Small intestine (tissue), 7 donors: ENCODE results near the gene SYNGAP1. TPM values are rescaled to one million over a fixed set of nuclear protein-coding genes. Genes with fewer than 3 reads are reported as not detected.

Experiments used
- DNase-seq, 2 donors: peaks; one replicate each; pipeline versions ENCODE4 v3.0.0 to v3.0.0-alpha.2; 2013
- FAIRE-seq: peaks from 2 replicates; lab custom pipeline; 2012; peaks lifted over from hg19 to GRCh38; lab: Jason Lieb, UNC
- H3K27ac ChIP-seq, 3 donors: one replicate each; pipeline ENCODE4 v1.5.1; 2013; ENCODE audit warnings: low read length in 2 of 3, mild to moderate bottlenecking in 2 of 3, control low read depth in 1 of 3, inconsistent platforms in 1 of 3, low read depth in 1 of 3, moderate library complexity in 1 of 3
- H3K27me3 ChIP-seq, 3 donors: one replicate each; pipeline ENCODE4 v1.6.1; 2013; ENCODE audit warnings: low read length in 3 of 3, inconsistent platforms in 1 of 3; ENCODE audit not compliant: control insufficient read depth in 3 of 3, insufficient read depth in 3 of 3
- H3K36me3 ChIP-seq, 3 donors: one replicate each; pipeline ENCODE4 v1.6.1; 2013; ENCODE audit warnings: low read length in 3 of 3, inconsistent platforms in 1 of 3, low read depth in 1 of 3, mild to moderate bottlenecking in 1 of 3, moderate library complexity in 1 of 3; ENCODE audit not compliant: control insufficient read depth in 3 of 3, insufficient read depth in 2 of 3
- H3K4me1 ChIP-seq, 3 donors: one replicate each; pipeline ENCODE4 v1.6.1; 2013; ENCODE audit warnings: low read length in 2 of 3, inconsistent platforms in 1 of 3, low read depth in 1 of 3, mild to moderate bottlenecking in 1 of 3, moderate library complexity in 1 of 3; ENCODE audit not compliant: control insufficient read depth in 3 of 3, insufficient read depth in 2 of 3
- H3K4me3 ChIP-seq, 3 donors: one replicate each; pipeline ENCODE4 v1.5.1; 2013; ENCODE audit warnings: low read length in 3 of 3, control low read depth in 1 of 3, inconsistent platforms in 1 of 3, low read depth in 1 of 3, mild to moderate bottlenecking in 1 of 3, moderate library complexity in 1 of 3
- H3K9me3 ChIP-seq, 2 donors: one replicate each; pipeline ENCODE4 v1.6.1; 2013; ENCODE audit warnings: low read depth in 1 of 2, low read length in 1 of 2; ENCODE audit not compliant: control insufficient read depth in 2 of 2, insufficient read depth in 1 of 2
- WGBS, 3 donors: extraction: QIAGEN DNeasy Blood & Tissue Kit; methylation state at CpG; one replicate each; pipeline ENCODE4 v1.1.7; 2013; 5-methylcytosine and 5-hydroxymethylcytosine counted together
- polyA plus RNA-seq, 4 donors: library from polyadenylated mRNA; stranded (reverse) in 3 of 4; unstranded in 1 of 4; fragments of 200-250 nt in 3 of 4; fragments of 120-200 nt in 1 of 4; gene quantifications; one replicate each; pipeline versions ENCODE4 v1.2.1 to v1.2.3, GENCODE V29; 2013
- donor health status: healthy with polysubstance abuse.
- donor health status: control.
- donor health status: control.
- donor health status: Bipolar disorder and iron deficiency.
- donor health status: healthy.

Gene SYNGAP1
- polyA plus RNA-seq, 4 donors, result 0.89 to 16.6 (median 5.6) TPM

GRCh38 chr6:33490621-33491020 is 70.8 kb downstream of the SYNGAP1 start:
- no peak for DNase-seq
- WGBS, 3 donors, result 91 to 94% (median 93%) methylated on average over 6 of the region's 6 CpGs
- Histone ChIP-seq H3K27ac (no peak overlapping the region), H3K36me3 (no peaks in the 10 kb centered on the region), H3K9me3 (no peaks in the 10 kb centered on the region), H3K4me1 (peaks cover 0 to 5% (median 0%) of the 10 kb centered on the region in 3 donors), H3K27me3 (no peaks in the 10 kb centered on the region), H3K4me3 (no peak overlapping the region)
- no peak for FAIRE-seq

DNA sequence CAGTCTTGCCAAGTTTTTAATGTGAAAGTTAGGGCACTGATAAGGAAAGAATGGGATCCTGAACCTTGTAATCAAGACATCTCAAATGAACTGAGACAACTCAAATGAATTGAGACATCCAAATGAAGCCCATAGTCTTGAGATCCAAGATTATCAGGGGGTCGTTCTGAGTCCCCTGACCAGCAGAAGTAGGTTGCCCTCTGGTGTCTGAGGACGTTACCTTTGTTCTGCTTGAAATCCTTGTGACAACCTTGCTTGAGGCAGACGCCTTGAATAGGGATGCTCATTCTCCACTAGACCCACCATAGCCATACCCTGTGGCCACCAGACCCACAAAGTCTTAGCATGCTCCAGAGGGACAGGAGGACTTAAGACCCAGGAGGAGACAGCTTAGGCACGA is 72.2 kb downstream of the SYNGAP1 start:
- no peaks in the 10 kb centered on the region for H3K9me3 ChIP-seq
- no peak overlapping the region for H3K4me3 ChIP-seq
- H3K36me3 ChIP-seq, result no peaks in the 10 kb centered on the region
- H3K27me3 ChIP-seq, result no peaks in the 10 kb centered on the region
- H3K27ac ChIP-seq, result no peak overlapping the region
- peaks cover 0 to 5% (median 0%) of the 10 kb centered on the region in 3 donors for H3K4me1 ChIP-seq
- WGBS, 3 donors, result 39 to 50% (median 46%) methylated on average over 4 of the region's 4 CpGs
- DNase-seq (no peak), FAIRE-seq (no peak)

DNA sequence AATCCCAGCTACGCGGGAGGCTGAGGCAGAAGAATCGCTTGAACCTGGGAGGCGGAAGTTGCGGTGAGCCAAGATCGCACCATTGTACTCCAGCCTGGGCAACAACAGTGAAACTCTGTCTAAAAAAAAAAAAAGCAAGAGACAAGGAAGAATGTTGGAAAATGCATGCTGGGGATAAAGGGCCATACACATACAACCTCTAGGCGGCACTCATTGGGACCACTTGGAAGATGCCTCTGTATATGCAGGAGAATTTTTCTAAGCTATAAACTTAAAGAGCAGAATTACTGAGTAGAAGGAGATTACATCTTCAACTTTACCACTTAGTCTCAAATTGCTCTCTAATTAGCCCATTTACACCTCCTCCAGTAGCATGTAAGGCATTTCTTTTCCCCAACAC is 77.3 kb downstream of the SYNGAP1 start:
- WGBS, 3 donors, result 96 to 99% (median 97%) methylated on average over 7 of the region's 7 CpGs
- Histone ChIP-seq H3K4me3 (no peak overlapping the region), H3K27me3 (no peaks in the 10 kb centered on the region), H3K9me3 (no peaks in the 10 kb centered on the region), H3K4me1 (no peaks in the 10 kb centered on the region), H3K27ac (no peak overlapping the region), H3K36me3 (no peaks in the 10 kb centered on the region)
- no peak for FAIRE-seq
- DNase-seq, result no peak

GRCh38 chr6:33502486-33502885 is 82.6 kb downstream of the SYNGAP1 start:
- Histone ChIP-seq H3K4me3 (no peak overlapping the region), H3K27ac (no peak overlapping the region), H3K4me1 (peaks cover 0 to 2% (median 0%) of the 10 kb centered on the region in 3 donors), H3K27me3 (no peaks in the 10 kb centered on the region), H3K36me3 (no peaks in the 10 kb centered on the region), H3K9me3 (peaks cover 0 to 18% of the 10 kb centered on the region in 2 donors)
- 91% methylated on average over 22 to 23 of the region's 23 CpGs for WGBS, 3 donors
- FAIRE-seq, result no peak
- no peak for DNase-seq

DNA sequence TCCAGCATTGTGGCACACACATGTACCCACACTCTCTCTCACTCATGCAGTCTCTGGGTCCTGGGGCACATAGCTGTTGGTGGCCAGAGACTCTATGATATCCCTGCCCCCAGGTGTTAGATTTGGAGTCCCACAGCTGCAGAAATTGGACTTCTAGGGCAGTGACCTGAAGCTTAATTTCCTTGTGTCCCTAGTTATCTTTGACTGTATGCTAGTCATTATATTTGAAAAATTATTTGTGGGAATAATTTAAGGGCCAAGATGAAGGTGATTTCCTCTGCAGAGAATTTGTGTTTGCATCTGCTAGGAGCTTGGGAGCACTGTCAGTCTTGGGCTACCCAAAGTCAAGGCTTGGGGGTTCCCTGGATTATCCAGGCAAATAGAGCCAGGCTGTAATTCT is 84.6 kb downstream of the SYNGAP1 start:
- Histone ChIP-seq H3K27me3 (no peaks in the 10 kb centered on the region), H3K4me3 (no peak overlapping the region), H3K27ac (no peak overlapping the region), H3K36me3 (no peaks in the 10 kb centered on the region), H3K4me1 (peaks cover 0 to 2% (median 0%) of the 10 kb centered on the region in 3 donors), H3K9me3 (peaks cover 0 to 18% of the 10 kb centered on the region in 2 donors)
- DNase-seq (no peak), FAIRE-seq (no peak)

Other genes starting within 250 kb of the SYNGAP1 start
- gene COL11A2, start 227.6 kb upstream of the SYNGAP1 start, polyA plus RNA-seq, result 1 to 10 TPM in 1 of 4 donors, under 1 TPM in 3; 0.27 to 7.5 (median 0.62) TPM
- 10 to 100 TPM; 26.3 to 43.2 (median 30.8) TPM for gene RXRB, start 219.4 kb upstream of the SYNGAP1 start, polyA plus RNA-seq
- gene SLC39A7, start 219.2 kb upstream of the SYNGAP1 start, polyA plus RNA-seq, result 100 to 1,000 TPM in 2 of 4 donors, 10 to 100 TPM in 2; 38.9 to 162 (median 79.1) TPM
- gene HSD17B8, start 215.4 kb upstream of the SYNGAP1 start, polyA plus RNA-seq, result 10 to 100 TPM; 30.9 to 46.1 (median 33.0) TPM
- 10 to 100 TPM; 30.4 to 46.7 (median 41.8) TPM for gene RING1, start 211.6 kb upstream of the SYNGAP1 start, polyA plus RNA-seq
- gene VPS52, start 148.2 kb upstream of the SYNGAP1 start, polyA plus RNA-seq, result 10 to 100 TPM; 23.8 to 60.3 (median 48.0) TPM
- gene RPS18, start 148.0 kb upstream of the SYNGAP1 start, polyA plus RNA-seq, result 1,000 to 10,000 TPM; 2,947 to 6,778 (median 4,959) TPM
- gene B3GALT4, start 142.9 kb upstream of the SYNGAP1 start, polyA plus RNA-seq, result 10 to 100 TPM in 3 of 4 donors, 1 to 10 TPM in 1; 6.9 to 15.4 (median 12.7) TPM
- gene WDR46, start 130.8 kb upstream of the SYNGAP1 start, polyA plus RNA-seq, result 10 to 100 TPM; 39.4 to 60.5 (median 43.5) TPM
- gene PFDN6, start 130.5 kb upstream of the SYNGAP1 start, polyA plus RNA-seq, result 100 to 1,000 TPM in 3 of 4 donors, 10 to 100 TPM in 1; 83.9 to 183 (median 147) TPM
- gene RGL2, start 121.1 kb upstream of the SYNGAP1 start, polyA plus RNA-seq, result 10 to 100 TPM; 13.2 to 69.8 (median 25.2) TPM
- 10 to 100 TPM; 33.8 to 85.2 (median 55.6) TPM for gene TAPBP, start 106.0 kb upstream of the SYNGAP1 start, polyA plus RNA-seq
- 10 to 100 TPM; 10.7 to 17.2 (median 13.8) TPM for gene ZBTB22, start 102.3 kb upstream of the SYNGAP1 start, polyA plus RNA-seq
- 10 to 100 TPM; 19.5 to 34.7 (median 28.4) TPM for gene DAXX, start 97.1 kb upstream of the SYNGAP1 start, polyA plus RNA-seq
- gene KIFC1, start 28.2 kb upstream of the SYNGAP1 start, polyA plus RNA-seq, result 10 to 100 TPM in 2 of 4 donors, 1 to 10 TPM in 2; 3.1 to 23.2 (median 10.7) TPM
- gene PHF1, start 9.1 kb upstream of the SYNGAP1 start, polyA plus RNA-seq, result 10 to 100 TPM; 32.2 to 67.6 (median 44.3) TPM
- gene CUTA, start 2.0 kb upstream of the SYNGAP1 start, polyA plus RNA-seq, result 100 to 1,000 TPM; 129 to 255 (median 200) TPM
- 1 to 10 TPM; 1.6 to 8.5 (median 3.5) TPM for gene ZBTB9, start 34.5 kb downstream of the SYNGAP1 start, polyA plus RNA-seq
- gene BAK1, start 160.2 kb downstream of the SYNGAP1 start, polyA plus RNA-seq, result 100 to 1,000 TPM in 1 of 4 donors, 10 to 100 TPM in 3; 15.7 to 100 (median 80.6) TPM
- gene ITPR3, start 201.3 kb downstream of the SYNGAP1 start, polyA plus RNA-seq, result 10 to 100 TPM; 51.6 to 62.9 (median 59.1) TPM